Sigmoid colon (tissue), 4 donors: ENCODE results near the gene ALDOB.

Experiments
- CTCF ChIP-seq, 4 experiments: fragments of 450-650 bp in 3 of 4; fragments of 200-600 bp in 1 of 4; IDR thresholded peaks; one replicate each; pipeline ENCODE4 v1.5.1; 2016 to 2019; ENCODE audit warnings: antibody characterized with exemption in 4 of 4, mild to moderate bottlenecking in 3 of 4, moderate library complexity in 2 of 4
- EP300 ChIP-seq, 4 donors: sonication (generic); formaldehyde crosslinking; IDR thresholded peaks; one replicate each; pipeline ENCODE4 v1.6.1; 2017; ENCODE audit warnings: antibody characterized with exemption in 4 of 4
- POLR2A ChIP-seq, 2 donors: fragments of 450-650 bp; IDR thresholded peaks; one replicate each; pipeline ENCODE4 v1.6.1; 2016; ENCODE audit warnings: antibody characterized with exemption in 2 of 2, mild to moderate bottlenecking in 2 of 2, moderate library complexity in 2 of 2

GRCh38 chr9:101445353-101446029, 9.9 kb upstream of the ALDOB start:
- TF ChIP-seq EP300 (IDR thresholded peaks at IDR 0.05) (no peak), CTCF (IDR thresholded peaks at IDR 0.05) (no peak), POLR2A (IDR thresholded peaks at IDR 0.05) (no peak)
